ENCODE results near the gene KRTAP5-2.

GRCh38 chr11:1640076-1640946 lies 42.2 kb upstream of the KRTAP5-2 start:
- no peak for TF ChIP-seq EZH2 (optimal IDR thresholded peaks at IDR 0.05; ENCODE audit: low read depth, low read length)
- TF ChIP-seq CTCF (IDR thresholded peaks at IDR 0.05; ENCODE audit: low read length): peak; percentile 79

All from MM.1S (cell line).